H1 (cell line): ENCODE results near the gene RASGRP1. TPM values are rescaled to one million over a fixed set of nuclear protein-coding genes. Genes with fewer than 3 reads are reported as not detected.

Source experiments
- EGR1 ChIP-seq: IDR thresholded peaks from 2 replicates; pipeline ENCODE4 v1.6.1; 2011; ENCODE audit warnings: low read depth, low read length, borderline replicate concordance
- GTF2F1 ChIP-seq: IDR thresholded peaks from 2 replicates; pipeline ENCODE4 v1.6.1; 2012; ENCODE audit warnings: low read depth, low read length, improper control_type of control experiment, borderline replicate concordance
- JUND ChIP-seq: IDR thresholded peaks from 2 replicates; pipeline ENCODE4 v1.6.1; 2011; ENCODE audit warnings: mild to moderate bottlenecking, improper control_type of control experiment, low read length
- KDM1A ChIP-seq: fragments of 200-600, 300-600 bp; sonication (generic); IDR thresholded peaks from 2 replicates; pipeline ENCODE4 v1.7.1; 2016; ENCODE audit warnings: mild to moderate bottlenecking, low read length, borderline replicate concordance
- RFX5 ChIP-seq: IDR thresholded peaks from 2 replicates; pipeline ENCODE4 v1.6.1; 2011; ENCODE audit warnings: low read depth, low read length, improper control_type of control experiment, borderline replicate concordance
- SAP30 ChIP-seq: fragments of 300-600 bp; sonication (generic); IDR thresholded peaks from 2 replicates; pipeline ENCODE4 v1.7.1; 2012; ENCODE audit warnings: low read length, moderate library complexity, mild to moderate bottlenecking, inconsistent platforms; ENCODE audit not compliant: insufficient read depth, insufficient replicate concordance
- SIRT6 ChIP-seq: IDR thresholded peaks from one replicate; pipeline ENCODE4 v1.7.1; 2012; ENCODE audit warnings: low read length, inconsistent platforms
- TAF1 ChIP-seq: IDR thresholded peaks from 2 replicates; pipeline ENCODE4 v1.6.1; 2011; ENCODE audit warnings: mild to moderate bottlenecking, low read depth, low read length
- polyA plus RNA-seq, 7 experiments: library from polyadenylated mRNA; depleted of rRNA in 3 of 7; stranded (reverse) in 5 of 7; unstranded in 2 of 7; fragments of >200 nt in 5 of 7; fragments of 200-250 nt in 2 of 7; gene quantifications; 1 replicate in 5 of 7; 2 replicates in 1 of 7; 4 replicates in 1 of 7; pipeline versions ENCODE4 v1.2.1 to v1.2.3, GENCODE V29; 2011 to 2013; ENCODE audit warnings: missing spikeins in 2 of 7, mixed read lengths in 2 of 7
- total RNA-seq: library from RNA; stranded (reverse); fragmentation: NEBNext Ultra II Directional; extraction: Animal tissue kit (Norgen Biotek cat#: 25700); gene quantifications from 2 replicates; pipeline ENCODE4 v1.2.1, GENCODE V29; 2021
- TF ChIP-seq, protein P1 (sequence below): fragments of 300-600 bp; sonication (generic); IDR thresholded peaks from 2 replicates; pipeline ENCODE4 v1.7.1; 2012; ENCODE audit warnings: low read length, moderate library complexity, mild to moderate bottlenecking, inconsistent platforms; ENCODE audit not compliant: insufficient replicate concordance
- TF ChIP-seq, protein P2 (sequence below), 3 experiments: IDR thresholded peaks; 1 replicate in 2 of 3; 2 replicates in 1 of 3; pipeline versions ENCODE4 v1.5.1 to v1.6.1; 2011; ENCODE audit warnings: low read length in 3 of 3, mild to moderate bottlenecking in 3 of 3, inconsistent platforms in 2 of 3, low read depth in 1 of 3, moderate library complexity in 1 of 3; ENCODE audit not compliant: insufficient read depth in 1 of 3; ENCODE audit errors: control extremely low read depth in 1 of 3

Gene RASGRP1
- total and polyA plus RNA-seq, 2 of the 8 experiments (the other 6 are each of a cell fraction or from before 2014, with no cell fraction given), result 1.1 to 2.1 TPM

DNA sequence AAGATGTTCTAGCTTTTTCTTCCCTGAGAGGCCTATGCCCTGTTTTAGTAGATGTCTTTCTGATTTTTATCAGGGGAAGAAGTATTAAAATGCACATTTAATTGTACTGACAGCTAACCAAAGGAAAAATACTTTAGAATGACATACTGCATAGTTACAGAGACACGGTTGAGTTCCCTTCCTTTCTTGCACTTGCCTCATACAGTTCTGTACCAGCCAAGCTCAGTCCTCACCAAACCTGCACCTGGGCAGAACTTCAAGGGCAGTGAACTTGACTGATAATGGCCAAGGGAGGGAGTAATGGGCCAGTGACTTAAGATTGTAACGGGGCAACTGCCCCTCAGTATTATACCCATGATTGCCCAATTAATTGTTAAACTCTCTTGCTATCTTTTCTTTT lies 34.1 kb upstream of the RASGRP1 start (continued):
- TF ChIP-seq, protein P1, sequence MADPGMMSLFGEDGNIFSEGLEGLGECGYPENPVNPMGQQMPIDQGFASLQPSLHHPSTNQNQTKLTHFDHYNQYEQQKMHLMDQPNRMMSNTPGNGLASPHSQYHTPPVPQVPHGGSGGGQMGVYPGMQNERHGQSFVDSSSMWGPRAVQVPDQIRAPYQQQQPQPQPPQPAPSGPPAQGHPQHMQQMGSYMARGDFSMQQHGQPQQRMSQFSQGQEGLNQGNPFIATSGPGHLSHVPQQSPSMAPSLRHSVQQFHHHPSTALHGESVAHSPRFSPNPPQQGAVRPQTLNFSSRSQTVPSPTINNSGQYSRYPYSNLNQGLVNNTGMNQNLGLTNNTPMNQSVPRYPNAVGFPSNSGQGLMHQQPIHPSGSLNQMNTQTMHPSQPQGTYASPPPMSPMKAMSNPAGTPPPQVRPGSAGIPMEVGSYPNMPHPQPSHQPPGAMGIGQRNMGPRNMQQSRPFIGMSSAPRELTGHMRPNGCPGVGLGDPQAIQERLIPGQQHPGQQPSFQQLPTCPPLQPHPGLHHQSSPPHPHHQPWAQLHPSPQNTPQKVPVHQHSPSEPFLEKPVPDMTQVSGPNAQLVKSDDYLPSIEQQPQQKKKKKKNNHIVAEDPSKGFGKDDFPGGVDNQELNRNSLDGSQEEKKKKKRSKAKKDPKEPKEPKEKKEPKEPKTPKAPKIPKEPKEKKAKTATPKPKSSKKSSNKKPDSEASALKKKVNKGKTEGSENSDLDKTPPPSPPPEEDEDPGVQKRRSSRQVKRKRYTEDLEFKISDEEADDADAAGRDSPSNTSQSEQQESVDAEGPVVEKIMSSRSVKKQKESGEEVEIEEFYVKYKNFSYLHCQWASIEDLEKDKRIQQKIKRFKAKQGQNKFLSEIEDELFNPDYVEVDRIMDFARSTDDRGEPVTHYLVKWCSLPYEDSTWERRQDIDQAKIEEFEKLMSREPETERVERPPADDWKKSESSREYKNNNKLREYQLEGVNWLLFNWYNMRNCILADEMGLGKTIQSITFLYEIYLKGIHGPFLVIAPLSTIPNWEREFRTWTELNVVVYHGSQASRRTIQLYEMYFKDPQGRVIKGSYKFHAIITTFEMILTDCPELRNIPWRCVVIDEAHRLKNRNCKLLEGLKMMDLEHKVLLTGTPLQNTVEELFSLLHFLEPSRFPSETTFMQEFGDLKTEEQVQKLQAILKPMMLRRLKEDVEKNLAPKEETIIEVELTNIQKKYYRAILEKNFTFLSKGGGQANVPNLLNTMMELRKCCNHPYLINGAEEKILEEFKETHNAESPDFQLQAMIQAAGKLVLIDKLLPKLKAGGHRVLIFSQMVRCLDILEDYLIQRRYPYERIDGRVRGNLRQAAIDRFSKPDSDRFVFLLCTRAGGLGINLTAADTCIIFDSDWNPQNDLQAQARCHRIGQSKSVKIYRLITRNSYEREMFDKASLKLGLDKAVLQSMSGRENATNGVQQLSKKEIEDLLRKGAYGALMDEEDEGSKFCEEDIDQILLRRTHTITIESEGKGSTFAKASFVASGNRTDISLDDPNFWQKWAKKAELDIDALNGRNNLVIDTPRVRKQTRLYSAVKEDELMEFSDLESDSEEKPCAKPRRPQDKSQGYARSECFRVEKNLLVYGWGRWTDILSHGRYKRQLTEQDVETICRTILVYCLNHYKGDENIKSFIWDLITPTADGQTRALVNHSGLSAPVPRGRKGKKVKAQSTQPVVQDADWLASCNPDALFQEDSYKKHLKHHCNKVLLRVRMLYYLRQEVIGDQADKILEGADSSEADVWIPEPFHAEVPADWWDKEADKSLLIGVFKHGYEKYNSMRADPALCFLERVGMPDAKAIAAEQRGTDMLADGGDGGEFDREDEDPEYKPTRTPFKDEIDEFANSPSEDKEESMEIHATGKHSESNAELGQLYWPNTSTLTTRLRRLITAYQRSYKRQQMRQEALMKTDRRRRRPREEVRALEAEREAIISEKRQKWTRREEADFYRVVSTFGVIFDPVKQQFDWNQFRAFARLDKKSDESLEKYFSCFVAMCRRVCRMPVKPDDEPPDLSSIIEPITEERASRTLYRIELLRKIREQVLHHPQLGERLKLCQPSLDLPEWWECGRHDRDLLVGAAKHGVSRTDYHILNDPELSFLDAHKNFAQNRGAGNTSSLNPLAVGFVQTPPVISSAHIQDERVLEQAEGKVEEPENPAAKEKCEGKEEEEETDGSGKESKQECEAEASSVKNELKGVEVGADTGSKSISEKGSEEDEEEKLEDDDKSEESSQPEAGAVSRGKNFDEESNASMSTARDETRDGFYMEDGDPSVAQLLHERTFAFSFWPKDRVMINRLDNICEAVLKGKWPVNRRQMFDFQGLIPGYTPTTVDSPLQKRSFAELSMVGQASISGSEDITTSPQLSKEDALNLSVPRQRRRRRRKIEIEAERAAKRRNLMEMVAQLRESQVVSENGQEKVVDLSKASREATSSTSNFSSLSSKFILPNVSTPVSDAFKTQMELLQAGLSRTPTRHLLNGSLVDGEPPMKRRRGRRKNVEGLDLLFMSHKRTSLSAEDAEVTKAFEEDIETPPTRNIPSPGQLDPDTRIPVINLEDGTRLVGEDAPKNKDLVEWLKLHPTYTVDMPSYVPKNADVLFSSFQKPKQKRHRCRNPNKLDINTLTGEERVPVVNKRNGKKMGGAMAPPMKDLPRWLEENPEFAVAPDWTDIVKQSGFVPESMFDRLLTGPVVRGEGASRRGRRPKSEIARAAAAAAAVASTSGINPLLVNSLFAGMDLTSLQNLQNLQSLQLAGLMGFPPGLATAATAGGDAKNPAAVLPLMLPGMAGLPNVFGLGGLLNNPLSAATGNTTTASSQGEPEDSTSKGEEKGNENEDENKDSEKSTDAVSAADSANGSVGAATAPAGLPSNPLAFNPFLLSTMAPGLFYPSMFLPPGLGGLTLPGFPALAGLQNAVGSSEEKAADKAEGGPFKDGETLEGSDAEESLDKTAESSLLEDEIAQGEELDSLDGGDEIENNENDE, result no peak
- TF ChIP-seq JUND (no peak), KDM1A (no peak), RFX5 (no peak), SAP30 (no peak), TAF1 (no peak), GTF2F1 (no peak), SIRT6 (no peak), EGR1 (no peak)
- TF ChIP-seq, protein P2, sequence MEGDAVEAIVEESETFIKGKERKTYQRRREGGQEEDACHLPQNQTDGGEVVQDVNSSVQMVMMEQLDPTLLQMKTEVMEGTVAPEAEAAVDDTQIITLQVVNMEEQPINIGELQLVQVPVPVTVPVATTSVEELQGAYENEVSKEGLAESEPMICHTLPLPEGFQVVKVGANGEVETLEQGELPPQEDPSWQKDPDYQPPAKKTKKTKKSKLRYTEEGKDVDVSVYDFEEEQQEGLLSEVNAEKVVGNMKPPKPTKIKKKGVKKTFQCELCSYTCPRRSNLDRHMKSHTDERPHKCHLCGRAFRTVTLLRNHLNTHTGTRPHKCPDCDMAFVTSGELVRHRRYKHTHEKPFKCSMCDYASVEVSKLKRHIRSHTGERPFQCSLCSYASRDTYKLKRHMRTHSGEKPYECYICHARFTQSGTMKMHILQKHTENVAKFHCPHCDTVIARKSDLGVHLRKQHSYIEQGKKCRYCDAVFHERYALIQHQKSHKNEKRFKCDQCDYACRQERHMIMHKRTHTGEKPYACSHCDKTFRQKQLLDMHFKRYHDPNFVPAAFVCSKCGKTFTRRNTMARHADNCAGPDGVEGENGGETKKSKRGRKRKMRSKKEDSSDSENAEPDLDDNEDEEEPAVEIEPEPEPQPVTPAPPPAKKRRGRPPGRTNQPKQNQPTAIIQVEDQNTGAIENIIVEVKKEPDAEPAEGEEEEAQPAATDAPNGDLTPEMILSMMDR (IDR thresholded peaks at IDR 0.05; ENCODE audit: control extremely low read depth in 1 of 3, insufficient read depth in 1 of 3, low read depth in 1 of 3, low read length in 3 of 3), result no peak
